Large intestine (tissue), 3 donors: ENCODE results near the gene SLC35D1. TPM values are rescaled to one million over a fixed set of nuclear protein-coding genes. Genes with fewer than 3 reads are reported as not detected.
"Not testable (repeated sequence)": the region's sequence is repeated elsewhere in the genome, so short reads cannot be mapped to it uniquely, and the experiment has no call there.

ENCODE experiments used
- DNase-seq, 2 donors: peaks; one replicate each; pipeline versions ENCODE4 v3.0.0 to v3.0.0-alpha.2; 2013
- H3K27ac ChIP-seq: one replicate; pipeline ENCODE4 v1.5.1; 2013; ENCODE audit warnings: low read length
- H3K27me3 ChIP-seq: 2 replicates; pipeline ENCODE4 v1.6.1; 2013; ENCODE audit warnings: low read length; ENCODE audit not compliant: control insufficient read depth, insufficient read depth
- H3K36me3 ChIP-seq: 2 replicates; pipeline ENCODE4 v1.6.1; 2013; ENCODE audit warnings: low read length; ENCODE audit not compliant: control insufficient read depth, insufficient read depth
- H3K4me1 ChIP-seq: one replicate; pipeline ENCODE4 v1.6.1; 2013; ENCODE audit warnings: low read length; ENCODE audit not compliant: control insufficient read depth, insufficient read depth
- H3K4me3 ChIP-seq: one replicate; pipeline ENCODE4 v1.5.1; 2013; ENCODE audit warnings: low read length
- H3K9me3 ChIP-seq: one replicate; pipeline ENCODE4 v1.6.1; 2013; ENCODE audit warnings: mild to moderate bottlenecking, low read depth, low read length, moderate library complexity; ENCODE audit not compliant: control insufficient read depth
- WGBS: methylation state at CpG from one replicate; pipeline ENCODE4 v1.1.5; 2013; ENCODE audit warnings: low lambda C conversion rate; ENCODE audit not compliant: insufficient coverage; 5-methylcytosine and 5-hydroxymethylcytosine counted together
- polyA plus RNA-seq: library from polyadenylated mRNA; unstranded; fragments of 120-200 nt; gene quantifications from one replicate; pipeline ENCODE4 v1.2.1, GENCODE V29; 2013

SLC35D1 gene
- polyA plus RNA-seq, 1 donor: 56.0 TPM

DNA sequence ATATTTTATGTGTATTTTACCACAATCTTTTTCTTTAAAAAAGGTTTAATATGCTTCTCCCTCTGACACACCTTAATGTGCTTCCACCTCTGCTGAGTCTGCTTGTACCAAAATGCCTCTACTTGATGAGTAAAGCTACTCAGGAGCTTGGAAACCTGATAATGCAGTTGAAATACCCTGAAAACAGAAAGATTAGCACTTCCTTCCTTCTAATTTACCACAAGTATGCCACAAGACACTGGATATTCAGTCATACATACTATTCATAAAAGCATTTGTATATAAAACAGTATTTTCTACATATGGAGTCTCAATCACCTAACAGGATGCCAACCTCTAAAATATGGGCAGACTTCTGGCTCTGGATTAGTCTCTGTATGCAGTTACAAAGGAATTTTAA, 55.0 kb downstream of the SLC35D1 start:
- DNase-seq: no peak
- H3K4me3 ChIP-seq: no peak overlapping the region
- H3K27ac ChIP-seq: no peak overlapping the region
- peaks cover 63% of the 10 kb centered on the region for H3K36me3 ChIP-seq
- no peaks in the 10 kb centered on the region for H3K27me3 ChIP-seq
- no peaks in the 10 kb centered on the region for H3K4me1 ChIP-seq
- no peaks in the 10 kb centered on the region for H3K9me3 ChIP-seq

DNA sequence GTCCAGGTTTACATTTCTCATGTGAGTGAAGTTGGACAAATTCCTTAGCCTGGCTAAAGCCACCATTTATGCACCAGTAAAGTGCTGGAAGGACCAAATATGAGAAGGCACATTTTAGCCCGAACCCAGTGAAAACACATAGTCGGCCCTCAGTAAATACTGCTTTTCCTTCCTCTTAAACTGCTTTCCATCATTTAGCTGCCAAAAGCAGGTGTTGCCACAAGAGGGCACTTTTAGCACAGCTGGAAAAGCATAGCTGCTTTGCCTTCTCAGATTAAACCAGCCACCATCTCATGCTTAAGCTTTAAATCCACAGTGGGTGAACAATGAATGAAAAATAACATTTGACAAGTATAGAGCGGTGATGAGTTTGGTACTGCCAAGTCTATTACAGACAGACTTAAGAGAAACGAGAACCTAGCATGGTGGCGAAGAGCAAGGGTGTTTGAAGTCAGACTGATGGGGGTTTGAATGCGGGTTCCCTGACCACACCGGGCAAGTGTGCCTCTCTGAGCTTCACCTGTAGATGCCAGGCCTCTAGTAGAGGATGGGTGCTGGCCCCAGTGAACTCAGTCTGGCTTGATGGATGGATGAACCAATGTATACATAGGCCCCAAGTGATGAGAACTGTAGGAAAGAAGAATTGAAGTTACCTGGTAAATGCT, 57.8 kb downstream of the SLC35D1 start:
- peak; percentile 48 to 70 for DNase-seq
- H3K9me3 ChIP-seq: no peaks in the 10 kb centered on the region
- no CpG with 5 or more reads among the region's 7 CpGs for WGBS
- H3K27ac ChIP-seq: no peak overlapping the region
- no peaks in the 10 kb centered on the region for H3K4me1 ChIP-seq
- H3K4me3 ChIP-seq: no peak overlapping the region
- no peaks in the 10 kb centered on the region for H3K27me3 ChIP-seq
- peaks cover 51% of the 10 kb centered on the region for H3K36me3 ChIP-seq

DNA sequence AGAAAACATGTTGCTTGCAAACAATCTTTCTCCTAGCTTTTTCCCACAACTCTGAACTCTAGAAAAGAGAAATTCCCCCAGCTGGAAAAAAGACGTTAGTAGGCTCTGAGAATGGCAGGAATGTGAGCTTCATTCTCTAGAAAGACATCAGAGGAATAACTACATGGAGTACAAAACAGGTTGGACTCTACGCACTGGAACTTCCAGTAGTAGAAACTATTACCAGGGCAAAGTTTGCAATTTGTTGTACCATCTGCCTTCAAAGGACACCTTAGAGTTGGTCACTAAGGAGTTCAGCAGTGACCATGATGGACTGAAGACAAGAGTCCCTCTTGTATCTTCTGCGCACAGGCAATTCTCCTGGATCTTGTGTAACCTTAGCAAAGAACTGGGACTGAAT, 60.9 kb downstream of the SLC35D1 start:
- Histone ChIP-seq H3K27ac (no peak overlapping the region), H3K4me3 (no peak overlapping the region), H3K27me3 (no peaks in the 10 kb centered on the region), H3K9me3 (no peaks in the 10 kb centered on the region), H3K36me3 (peaks cover 35% of the 10 kb centered on the region), H3K4me1 (no peaks in the 10 kb centered on the region)
- DNase-seq: no peak
- no CpG with 5 or more reads among the region's 3 CpGs for WGBS

DNA sequence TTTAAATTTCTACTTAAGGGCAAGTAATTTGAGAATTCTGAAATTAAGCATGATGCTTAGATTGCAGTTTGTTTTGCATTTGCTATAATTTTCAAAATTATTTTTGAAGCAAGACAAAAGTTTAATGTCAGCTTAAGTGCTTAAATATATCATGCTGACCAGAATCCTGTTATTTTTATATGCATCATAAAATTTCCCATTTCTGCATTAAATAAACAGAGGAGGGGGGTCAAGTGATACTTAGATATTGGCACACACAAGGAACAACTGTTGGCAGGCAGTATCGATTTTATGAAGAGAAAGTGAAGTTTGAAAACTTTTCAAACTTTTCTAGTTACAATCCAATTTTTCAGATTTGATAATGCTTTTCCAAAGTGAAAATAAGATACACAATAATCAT, 68.1 kb downstream of the SLC35D1 start:
- H3K4me1 ChIP-seq: peaks cover 17% of the 10 kb centered on the region
- no peak for DNase-seq

DNA sequence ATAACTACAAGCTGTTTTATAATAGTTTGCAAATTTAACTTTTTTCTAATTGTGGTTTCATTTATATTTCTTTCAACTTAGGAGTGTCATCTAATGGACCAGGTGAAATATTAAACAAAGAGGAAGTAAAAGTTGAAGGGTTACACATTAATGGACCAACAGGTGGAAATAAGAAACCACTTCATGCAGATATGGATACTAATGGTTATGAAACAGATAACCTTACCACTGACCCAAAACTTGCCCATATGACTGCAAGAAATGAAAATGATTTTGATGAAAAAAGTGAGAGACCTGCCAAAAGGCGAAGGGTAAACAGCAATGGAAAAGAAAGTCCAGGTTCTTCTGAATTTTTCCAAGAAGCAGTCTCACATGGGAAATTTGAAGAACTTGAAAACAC, 69.5 kb downstream of the SLC35D1 start:
- no peaks in the 10 kb centered on the region for H3K27me3 ChIP-seq
- peak overlapping the region; percentile 2 for H3K27ac ChIP-seq
- 63% methylated on average over 1 of the region's 1 CpG for WGBS
- H3K36me3 ChIP-seq: peaks cover 41% of the 10 kb centered on the region
- no peak overlapping the region for H3K4me3 ChIP-seq
- no peaks in the 10 kb centered on the region for H3K9me3 ChIP-seq
- H3K4me1 ChIP-seq: peaks cover 17% of the 10 kb centered on the region
- DNase-seq: peak in 1 of 2 donors; percentile 57

More for the DNA sequence above, 68.1 kb downstream of the SLC35D1 start:
- H3K36me3 ChIP-seq: peaks cover 32% of the 10 kb centered on the region
- no peak overlapping the region for H3K27ac ChIP-seq
- no peaks in the 10 kb centered on the region for H3K27me3 ChIP-seq
- 88% methylated on average over 1 of the region's 1 CpG for WGBS
- no peaks in the 10 kb centered on the region for H3K9me3 ChIP-seq
- no peak overlapping the region for H3K4me3 ChIP-seq

DNA sequence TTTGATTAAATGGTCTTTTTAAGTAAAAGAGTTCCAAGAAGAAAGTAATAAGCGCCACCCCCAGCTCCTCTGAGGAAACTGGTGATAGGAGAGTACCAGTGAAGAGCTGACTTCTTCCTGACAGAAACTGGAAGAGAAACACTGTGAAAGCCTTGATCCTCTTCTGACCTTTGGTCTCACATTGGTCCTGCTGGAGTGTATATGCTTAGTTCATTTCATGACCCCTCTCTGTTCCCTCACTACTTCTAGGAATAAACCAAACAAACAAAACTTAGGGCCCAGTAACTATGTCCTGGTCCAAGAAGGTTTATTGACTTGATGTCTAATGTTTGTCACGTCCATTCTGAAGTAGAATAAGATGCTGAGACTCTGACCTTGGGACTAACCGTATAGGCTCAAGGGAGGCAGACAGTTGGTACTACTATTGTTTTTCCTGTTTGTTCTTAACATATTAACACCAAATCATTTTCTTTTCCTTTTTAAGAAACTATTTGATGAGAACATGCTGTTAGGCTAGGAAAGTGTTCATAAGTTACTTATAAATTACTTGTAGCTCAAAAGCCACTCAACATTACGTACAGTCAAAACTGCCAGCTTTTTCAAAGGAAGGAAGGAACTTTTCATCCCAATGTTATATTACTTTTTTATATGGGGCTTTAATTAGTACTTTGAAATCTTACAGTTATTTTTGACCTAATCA, 71.2 kb downstream of the SLC35D1 start:
- Histone ChIP-seq H3K36me3 (peaks cover 38% of the 10 kb centered on the region), H3K27me3 (no peaks in the 10 kb centered on the region), H3K27ac (peak overlapping the region; percentile 17), H3K4me1 (peaks cover 17% of the 10 kb centered on the region), H3K4me3 (no peak overlapping the region), H3K9me3 (no peaks in the 10 kb centered on the region)
- DNase-seq: peak in 1 of 2 donors; percentile 58
- 50% methylated on average over 1 of the region's 4 CpGs for WGBS

DNA sequence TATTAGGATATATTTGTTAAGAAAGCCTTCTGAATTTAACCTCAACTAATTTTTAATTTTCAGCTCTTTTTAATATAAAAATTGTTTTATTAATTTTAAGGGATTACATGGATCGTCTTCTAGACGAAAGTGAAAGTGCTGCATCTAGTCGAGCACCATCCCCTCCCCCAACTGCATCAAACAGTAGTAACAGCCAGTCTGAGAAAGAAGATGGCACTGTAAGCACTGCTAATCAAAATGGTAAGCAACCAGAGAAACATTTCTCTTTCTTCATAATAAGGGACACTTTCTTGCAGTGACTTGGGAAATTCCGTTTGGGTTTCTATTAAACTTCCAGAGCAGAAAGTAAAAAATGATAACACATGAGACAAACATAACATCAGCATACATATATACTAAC, 72.3 kb downstream of the SLC35D1 start:
- peak overlapping the region; percentile 17 for H3K27ac ChIP-seq
- no peaks in the 10 kb centered on the region for H3K27me3 ChIP-seq
- no peaks in the 10 kb centered on the region for H3K9me3 ChIP-seq
- WGBS: 82% methylated on average over 2 of the region's 4 CpGs
- peaks cover 17% of the 10 kb centered on the region for H3K4me1 ChIP-seq
- DNase-seq: no peak
- H3K4me3 ChIP-seq: no peak overlapping the region
- peaks cover 43% of the 10 kb centered on the region for H3K36me3 ChIP-seq

DNA sequence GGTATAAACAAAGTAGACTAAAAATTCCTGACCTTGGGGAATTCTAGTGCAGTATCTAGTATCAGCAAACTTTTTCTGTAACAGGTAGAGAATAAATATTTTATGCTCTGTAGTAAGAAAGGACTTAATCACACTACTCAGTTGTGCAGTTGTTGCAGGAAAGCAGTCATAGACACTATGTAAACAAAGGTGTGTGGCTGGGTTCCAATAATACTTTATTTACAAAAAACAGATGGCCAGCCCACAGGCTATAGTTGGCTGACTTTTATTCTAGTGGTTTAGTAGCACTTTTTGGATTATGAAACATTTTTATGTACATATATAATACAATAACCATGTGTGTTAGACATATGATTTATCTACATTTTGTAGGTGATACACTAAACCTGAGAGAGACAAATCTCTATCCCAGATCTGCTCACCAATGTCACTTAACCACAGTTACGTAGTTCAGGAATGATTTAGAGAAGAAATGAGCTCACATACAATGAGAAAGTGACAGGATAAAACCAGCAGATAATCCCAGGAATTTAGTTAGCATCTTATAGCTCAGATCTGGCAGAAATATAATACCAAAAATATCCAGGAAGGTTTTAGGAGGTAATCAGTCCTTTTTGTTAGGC, 73.1 kb downstream of the SLC35D1 start:
- peaks cover 17% of the 10 kb centered on the region for H3K4me1 ChIP-seq
- no peak for DNase-seq
- H3K9me3 ChIP-seq: no peaks in the 10 kb centered on the region
- H3K27ac ChIP-seq: no peak overlapping the region
- no peaks in the 10 kb centered on the region for H3K27me3 ChIP-seq
- H3K4me3 ChIP-seq: no peak overlapping the region
- WGBS: no CpG with 5 or more reads among the region's 1 CpG
- H3K36me3 ChIP-seq: peaks cover 40% of the 10 kb centered on the region

DNA sequence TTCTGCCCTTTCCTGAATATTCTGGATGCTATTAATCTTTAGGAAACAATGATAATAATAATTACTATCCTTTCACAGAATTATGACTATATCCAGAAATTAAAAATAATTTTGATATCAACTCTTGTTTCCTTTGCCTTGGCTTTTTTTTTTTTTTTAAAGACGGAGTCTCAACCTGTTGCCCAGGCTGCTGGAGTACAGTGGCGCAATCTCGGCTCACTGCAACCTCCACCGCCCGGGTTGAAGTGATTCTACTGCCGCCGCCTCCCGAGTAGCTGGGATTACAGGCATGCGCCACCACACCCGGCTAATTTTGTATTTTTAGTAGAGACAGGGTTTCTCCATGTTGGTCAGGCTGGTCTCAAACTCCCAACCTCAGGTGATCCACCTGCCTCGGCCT, 74.3 kb downstream of the SLC35D1 start:
- H3K27me3 ChIP-seq, H3K27ac ChIP-seq, DNase-seq, H3K4me3 ChIP-seq, H3K9me3 ChIP-seq: not testable (repeated sequence)
- WGBS: no CpG with 5 or more reads among the region's 11 CpGs
- Histone ChIP-seq H3K4me1 (peaks cover 17% of the 10 kb centered on the region), H3K36me3 (peaks cover 48% of the 10 kb centered on the region)

DNA sequence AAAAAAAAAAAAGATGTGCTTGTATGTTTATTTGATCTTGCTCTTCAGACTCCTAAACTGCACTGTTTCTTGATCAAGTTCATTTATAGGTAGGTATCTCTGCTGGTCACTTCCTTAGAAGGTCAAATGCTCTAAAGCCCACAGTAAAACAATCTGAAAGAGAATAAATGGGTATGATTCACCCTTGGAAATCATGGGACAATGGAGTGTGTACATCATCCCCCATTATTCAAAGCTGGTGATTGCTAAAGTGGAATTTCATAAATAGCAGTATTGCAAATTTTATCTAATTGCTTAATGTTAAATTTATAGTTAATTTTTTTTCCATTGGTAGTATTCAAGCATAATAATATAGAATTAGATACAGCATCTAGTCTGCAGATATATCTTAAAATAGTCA, 75.7 kb downstream of the SLC35D1 start:
- Histone ChIP-seq H3K9me3 (no peaks in the 10 kb centered on the region), H3K36me3 (peaks cover 42% of the 10 kb centered on the region), H3K27ac (no peak overlapping the region)

More for the DNA sequence above, 75.7 kb downstream of the SLC35D1 start:
- Histone ChIP-seq H3K4me3 (no peak overlapping the region), H3K27me3 (no peaks in the 10 kb centered on the region), H3K4me1 (peaks cover 9% of the 10 kb centered on the region)
- DNase-seq: no peak
